Anterior cingulate cortex (tissue), 58 donors: ENCODE results near the gene SRP68.
A peak's percentile ranks its signal among the peaks of the same experiment; 100 is the strongest.

ENCODE experiments used
- DNase-seq, 58 donors: peaks; one replicate each; lab custom pipeline; 2025; lab: John Stamatoyannopoulos, UW

SRP68 gene

GRCh38 chr17:76004750-76005262, 67.5 kb downstream of the SRP68 start:
- no peak for DNase-seq

GRCh38 chr17:76003915-76004314, 68.4 kb downstream of the SRP68 start:
- peak in 1 of 58 donors; percentile 7 for DNase-seq

GRCh38 chr17:76002100-76002499, 70.2 kb downstream of the SRP68 start:
- DNase-seq, result no peak

GRCh38 chr17:76000755-76001521, 71.4 kb downstream of the SRP68 start, which contains the start of gene CDK3:
Gene CDK3 (plus strand): TSS chr17:76000855. CDS start chr17:76001426, 571 bp downstream.
- no peak for DNase-seq

GRCh38 chr17:76000016-76000754, 72.1 kb downstream of the SRP68 start:
- peak in 3 of 58 donors; percentile 3 to 17 (median 14) for DNase-seq

GRCh38 chr17:75998327-75998795, 74.0 kb downstream of the SRP68 start:
- no peak for DNase-seq

GRCh38 chr17:75996665-75997590, 75.4 kb downstream of the SRP68 start:
- peak in 2 of 58 donors; percentile 14 to 17 for DNase-seq

- no peak for DNase-seq
Measured at GRCh38 chr17:75995385-75995925, 76.9 kb downstream of the SRP68 start.

- no peak for DNase-seq
Measured at GRCh38 chr17:75994802-75995370, 77.4 kb downstream of the SRP68 start.

GRCh38 chr17:75991396-75991795, 80.9 kb downstream of the SRP68 start:
- DNase-seq, result no peak
